Fibroblast of lung (primary cell): Measurements from ENCODE around the gene RELL1. TPM values are rescaled to one million over a fixed set of nuclear protein-coding genes. Genes with fewer than 3 reads are reported as not detected.

Experiments
- DNase-seq, 2 donors: peaks; one replicate each; pipeline versions ENCODE4 v3.0.0 to v3.0.0-alpha.2; 2010; ENCODE audit warnings: low read depth in 2 of 2
- H2AFZ ChIP-seq: 2 replicates; pipeline ENCODE4 v1.5.1; 2012; ENCODE audit warnings: low read length, control low read depth, inconsistent platforms
- H3K27ac ChIP-seq: 2 replicates; pipeline ENCODE4 v1.5.1; 2011; ENCODE audit warnings: low read length, control low read depth; ENCODE audit not compliant: insufficient read depth
- H3K27me3 ChIP-seq: 2 replicates; pipeline ENCODE4 v1.5.1; 2011; ENCODE audit warnings: mild to moderate bottlenecking, low read length; ENCODE audit not compliant: control insufficient read depth, insufficient read depth
- H3K36me3 ChIP-seq: 2 replicates; pipeline ENCODE4 v1.5.1; 2011; ENCODE audit warnings: low read length; ENCODE audit not compliant: control insufficient read depth, insufficient read depth
- H3K4me1 ChIP-seq: 2 replicates; pipeline ENCODE4 v1.5.1; 2011; ENCODE audit warnings: low read length; ENCODE audit not compliant: control insufficient read depth, insufficient read depth; ENCODE audit errors: extremely low read depth
- H3K4me2 ChIP-seq: 2 replicates; pipeline ENCODE4 v1.5.1; 2011; ENCODE audit warnings: low read length, control low read depth; ENCODE audit not compliant: insufficient read depth; ENCODE audit errors: extremely low read depth
- H3K4me3 ChIP-seq, 4 experiments: fragments of 200-600 bp in 1 of 4; sonication (generic) in 1 of 4; replicated peaks in 1 of 4; 2 replicates each; pipeline ENCODE4 v1.5.1; 2011 to 2016; ENCODE audit warnings: low read length in 4 of 4, low read depth in 3 of 4, mild to moderate bottlenecking in 3 of 4, control low read depth in 2 of 4, inconsistent platforms in 1 of 4, mixed read lengths in 1 of 4; ENCODE audit not compliant: insufficient read depth in 1 of 4; ENCODE audit errors: control extremely low read depth in 1 of 4
- H3K79me2 ChIP-seq: 2 replicates; pipeline ENCODE4 v1.5.1; 2012; ENCODE audit warnings: mild to moderate bottlenecking, low read length, inconsistent platforms; ENCODE audit not compliant: control insufficient read depth, insufficient read depth
- H3K9ac ChIP-seq: 2 replicates; pipeline ENCODE4 v1.5.1; 2011; ENCODE audit warnings: mild to moderate bottlenecking, low read length, control low read depth; ENCODE audit not compliant: insufficient read depth
- H3K9me3 ChIP-seq: 2 replicates; pipeline ENCODE4 v1.5.1; 2012; ENCODE audit warnings: low read depth, low read length; ENCODE audit not compliant: control insufficient read depth, insufficient read depth
- H4K20me1 ChIP-seq: 2 replicates; pipeline ENCODE4 v1.5.1; 2011; ENCODE audit warnings: low read length; ENCODE audit not compliant: control insufficient read depth, insufficient read depth; ENCODE audit errors: extremely low read depth
- EZH2 ChIP-seq: IDR thresholded peaks from 2 replicates; pipeline ENCODE4 v1.5.1; 2012; ENCODE audit warnings: low read length, control low read depth, mild to moderate bottlenecking; ENCODE audit errors: missing control alignments
- polyA plus RNA-seq, 2 donors: library from polyadenylated mRNA; depleted of rRNA in 1 of 2; stranded (reverse) in 1 of 2; unstranded in 1 of 2; fragments of >200 nt; gene quantifications; 2 replicates each; pipeline ENCODE4 v1.2.1, GENCODE V29; 2011 to 2012; ENCODE audit warnings: missing spikeins in 1 of 2
- total RNA-seq: library from RNA; depleted of rRNA; stranded (reverse); fragments of >200 nt; gene quantifications from 2 replicates; pipeline ENCODE4 v1.2.1, GENCODE V29; 2014
- TF ChIP-seq, protein P1 (sequence below), 2 donors: IDR thresholded peaks in 1 of 2; conservative IDR thresholded peaks in 1 of 2; 1 replicate in 1 of 2; 2 replicates in 1 of 2; pipeline ENCODE4 v1.5.1; 2011 to 2012; ENCODE audit warnings: low read length in 2 of 2, control low read depth in 1 of 2, inconsistent platforms in 1 of 2, low read depth in 1 of 2, mild to moderate bottlenecking in 1 of 2

Gene RELL1
- total and polyA plus RNA-seq, 2 donors (not counting 1 experiment from before 2014, with no cell fraction given) = 16.1 to 71.0 TPM

DNA sequence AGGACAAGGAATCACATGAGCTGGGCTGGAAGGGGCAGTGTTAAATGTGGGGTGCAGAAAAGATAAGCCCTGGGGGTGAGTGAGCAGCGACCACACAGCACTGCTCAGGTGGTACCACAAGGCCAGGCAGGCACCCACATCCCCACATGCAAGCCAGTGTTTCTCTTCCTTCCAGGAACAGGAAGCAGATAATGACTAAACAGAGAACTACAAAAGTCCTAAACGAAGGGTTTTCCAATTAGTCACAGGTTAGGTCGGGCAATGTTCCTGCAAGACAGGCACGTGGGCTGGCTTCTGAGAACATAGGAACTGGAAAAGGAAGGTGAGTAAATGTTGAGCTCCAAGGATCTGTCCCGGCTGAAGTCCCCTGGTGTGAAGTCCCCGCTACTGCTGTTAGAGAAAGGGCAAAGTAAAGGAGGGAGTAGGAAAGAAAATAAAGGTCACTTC is 19.5 kb downstream of the RELL1 start:
- no peak overlapping the region for H3K9ac ChIP-seq

DNA sequence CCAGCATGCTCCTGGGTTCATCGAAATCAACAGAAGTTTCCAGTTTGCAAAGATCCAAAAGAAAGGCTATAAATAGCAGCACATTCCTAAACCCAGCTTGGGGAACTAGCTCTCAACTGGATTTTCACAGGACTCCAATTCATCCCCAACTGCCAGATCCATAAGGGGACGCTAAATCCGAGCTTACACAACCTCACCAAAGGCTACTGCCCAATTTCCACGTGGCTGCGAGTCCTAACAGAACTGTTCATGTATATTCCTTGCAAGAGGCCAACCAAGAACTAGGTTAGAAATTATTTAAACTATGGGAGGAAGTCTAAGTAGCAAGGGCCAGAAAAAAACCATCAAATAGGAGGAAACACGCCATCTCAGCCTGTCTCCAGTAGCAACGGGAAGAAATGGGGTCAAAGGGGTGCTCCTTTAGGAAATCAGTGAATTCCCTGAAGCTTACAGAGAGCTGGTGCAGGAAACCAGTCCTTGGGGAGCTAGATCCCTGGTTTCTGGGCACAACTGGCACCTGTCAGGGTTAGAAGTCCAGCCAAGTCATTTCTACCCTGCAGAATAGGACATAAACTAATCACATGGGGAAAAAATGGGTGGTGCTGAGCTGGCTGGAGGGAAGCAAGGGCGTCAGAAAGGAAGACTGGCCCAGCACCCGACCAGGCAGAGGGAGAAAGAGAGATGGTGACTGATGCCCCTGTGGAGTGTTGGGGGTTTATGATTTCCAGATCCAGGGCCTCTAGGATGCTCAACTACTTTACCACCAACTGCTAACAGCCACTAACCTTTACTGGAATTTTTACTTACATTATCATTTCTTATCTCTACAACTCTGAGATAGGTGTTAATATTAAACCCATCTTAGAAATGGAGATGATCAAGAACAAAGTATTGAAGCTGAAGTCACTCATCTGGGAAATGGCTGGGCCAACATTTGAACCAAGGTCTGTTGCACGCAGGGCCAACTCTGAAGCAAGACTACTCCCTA is 20.5 kb downstream of the RELL1 start:
- no peak for DNase-seq
- H2AFZ ChIP-seq = no peak overlapping the region
- H3K9me3 ChIP-seq = no peaks in the 10 kb centered on the region
- no peaks in the 10 kb centered on the region for H3K27me3 ChIP-seq
- no peaks in the 10 kb centered on the region for H4K20me1 ChIP-seq
- TF ChIP-seq EZH2 = no peak
- TF ChIP-seq, protein P1, sequence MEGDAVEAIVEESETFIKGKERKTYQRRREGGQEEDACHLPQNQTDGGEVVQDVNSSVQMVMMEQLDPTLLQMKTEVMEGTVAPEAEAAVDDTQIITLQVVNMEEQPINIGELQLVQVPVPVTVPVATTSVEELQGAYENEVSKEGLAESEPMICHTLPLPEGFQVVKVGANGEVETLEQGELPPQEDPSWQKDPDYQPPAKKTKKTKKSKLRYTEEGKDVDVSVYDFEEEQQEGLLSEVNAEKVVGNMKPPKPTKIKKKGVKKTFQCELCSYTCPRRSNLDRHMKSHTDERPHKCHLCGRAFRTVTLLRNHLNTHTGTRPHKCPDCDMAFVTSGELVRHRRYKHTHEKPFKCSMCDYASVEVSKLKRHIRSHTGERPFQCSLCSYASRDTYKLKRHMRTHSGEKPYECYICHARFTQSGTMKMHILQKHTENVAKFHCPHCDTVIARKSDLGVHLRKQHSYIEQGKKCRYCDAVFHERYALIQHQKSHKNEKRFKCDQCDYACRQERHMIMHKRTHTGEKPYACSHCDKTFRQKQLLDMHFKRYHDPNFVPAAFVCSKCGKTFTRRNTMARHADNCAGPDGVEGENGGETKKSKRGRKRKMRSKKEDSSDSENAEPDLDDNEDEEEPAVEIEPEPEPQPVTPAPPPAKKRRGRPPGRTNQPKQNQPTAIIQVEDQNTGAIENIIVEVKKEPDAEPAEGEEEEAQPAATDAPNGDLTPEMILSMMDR (conservative IDR thresholded peaks at IDR 0.05 in 1 of 2, IDR thresholded peaks at IDR 0.05 in 1 of 2; ENCODE audit: low read depth in 1 of 2, low read length in 2 of 2) = no peak
- H3K9ac ChIP-seq = no peak overlapping the region
- peak overlapping the region; percentile 27 for H3K4me2 ChIP-seq
- H3K4me3 ChIP-seq = no peak overlapping the region
- H3K36me3 ChIP-seq = no peaks in the 10 kb centered on the region
- peaks cover 2% of the 10 kb centered on the region for H3K79me2 ChIP-seq
- peaks cover 25% of the 10 kb centered on the region for H3K4me1 ChIP-seq
- peak overlapping the region; percentile 5 for H3K27ac ChIP-seq

More for the DNA sequence above, 19.5 kb downstream of the RELL1 start:
- TF ChIP-seq EZH2 = no peak
- TF ChIP-seq, protein P1 (conservative IDR thresholded peaks at IDR 0.05 in 1 of 2, IDR thresholded peaks at IDR 0.05 in 1 of 2; ENCODE audit: low read depth in 1 of 2, low read length in 2 of 2) = no peak
- Histone ChIP-seq H3K79me2 (peaks cover 2% of the 10 kb centered on the region), H3K9me3 (no peaks in the 10 kb centered on the region), H3K27ac (peak overlapping the region; percentile 5), H3K4me3 (no peak overlapping the region), H3K4me1 (peaks cover 25% of the 10 kb centered on the region), H3K36me3 (no peaks in the 10 kb centered on the region), H4K20me1 (no peaks in the 10 kb centered on the region), H3K4me2 (no peak overlapping the region), H3K27me3 (no peaks in the 10 kb centered on the region), H2AFZ (no peak overlapping the region)
- DNase-seq = peak; percentile 84 to 94

DNA sequence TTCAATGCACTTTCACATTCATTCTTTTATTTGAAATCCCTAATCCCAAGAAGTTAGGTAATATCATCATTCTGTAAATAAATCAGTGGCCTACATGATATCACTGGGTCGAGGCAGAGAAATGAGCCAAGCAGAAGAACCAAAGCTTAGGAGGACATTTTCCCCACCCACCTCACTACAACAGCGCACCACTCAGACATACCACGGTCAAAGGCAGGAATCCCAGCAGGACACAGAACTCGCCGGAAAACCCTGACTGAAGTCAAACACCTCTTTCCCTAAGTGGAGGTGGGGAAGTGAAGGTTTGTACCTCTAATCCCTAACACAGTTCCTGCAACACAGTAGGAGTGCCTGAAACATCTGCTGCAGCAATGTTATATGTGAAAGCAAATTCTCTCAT is 21.5 kb downstream of the RELL1 start:
- H3K9me3 ChIP-seq = no peaks in the 10 kb centered on the region
- peaks cover 3% of the 10 kb centered on the region for H3K79me2 ChIP-seq
- no peaks in the 10 kb centered on the region for H4K20me1 ChIP-seq
- H3K36me3 ChIP-seq = no peaks in the 10 kb centered on the region
- no peak for DNase-seq
- no peak overlapping the region for H3K4me2 ChIP-seq
- no peak overlapping the region for H3K27ac ChIP-seq
- no peak overlapping the region for H2AFZ ChIP-seq
- H3K27me3 ChIP-seq = no peaks in the 10 kb centered on the region
- no peak overlapping the region for H3K4me3 ChIP-seq
- peaks cover 25% of the 10 kb centered on the region for H3K4me1 ChIP-seq
- TF ChIP-seq EZH2 = no peak
- TF ChIP-seq, protein P1 (conservative IDR thresholded peaks at IDR 0.05 in 1 of 2, IDR thresholded peaks at IDR 0.05 in 1 of 2; ENCODE audit: low read depth in 1 of 2, low read length in 2 of 2) = no peak
- no peak overlapping the region for H3K9ac ChIP-seq
